NCI-H187 (cell line): Measurements from ENCODE around the gene MTARC2.

Experiments
- DNase-seq, 2 experiments: peaks; one replicate each; lab custom pipeline; 2025; lab: John Stamatoyannopoulos, UW

The MTARC2 gene

GRCh38 chr1:220769205-220769604 is 21.1 kb downstream of the MTARC2 start:
- DNase-seq = no peak

GRCh38 chr1:220770245-220770913 is 22.3 kb downstream of the MTARC2 start:
- DNase-seq = no peak

GRCh38 chr1:220772846-220773245 is 24.7 kb downstream of the MTARC2 start:
- no peak for DNase-seq

- DNase-seq = no peak
These were observed 27.2 kb downstream of the MTARC2 start for GRCh38 chr1:220775240-220775853.

GRCh38 chr1:220776254-220776653 is 28.1 kb downstream of the MTARC2 start:
- no peak for DNase-seq

- peak; percentile 43 to 44 for DNase-seq
These were observed 28.7 kb downstream of the MTARC2 start for GRCh38 chr1:220776720-220777326.

- no peak for DNase-seq
These were observed 35.3 kb downstream of the MTARC2 start for GRCh38 chr1:220783453-220783852.

- DNase-seq = no peak
These were observed 36.6 kb downstream of the MTARC2 start for GRCh38 chr1:220784751-220785150.

- DNase-seq = no peak
These were observed 37.3 kb downstream of the MTARC2 start for GRCh38 chr1:220785166-220786056.

- DNase-seq = no peak
These were observed 37.9 kb downstream of the MTARC2 start for GRCh38 chr1:220786057-220786336.

GRCh38 chr1:220786337-220787068 is 38.4 kb downstream of the MTARC2 start, which contains the start of gene MTARC1:
TSS of gene MTARC1 (plus strand) at chr1:220786913. CDS start at chr1:220786945, 32 bp downstream.
- DNase-seq = no peak

GRCh38 chr1:220787069-220787619 is 39.0 kb downstream of the MTARC2 start:
- no peak for DNase-seq

GRCh38 chr1:220788900-220789299 is 40.8 kb downstream of the MTARC2 start:
- DNase-seq = no peak

GRCh38 chr1:220789532-220790147 is 41.5 kb downstream of the MTARC2 start:
- no peak for DNase-seq

- no peak for DNase-seq
These were observed 43.2 kb downstream of the MTARC2 start for GRCh38 chr1:220791285-220791684.

GRCh38 chr1:220791956-220792355 is 43.8 kb downstream of the MTARC2 start:
- no peak for DNase-seq

- no peak for DNase-seq
These were observed 48.4 kb downstream of the MTARC2 start for GRCh38 chr1:220796530-220796929.

- DNase-seq = no peak
These were observed 48.9 kb downstream of the MTARC2 start for GRCh38 chr1:220797044-220797443.

- no peak for DNase-seq
These were observed 49.4 kb downstream of the MTARC2 start for GRCh38 chr1:220797553-220797952.

- no peak for DNase-seq
These were observed 50.2 kb downstream of the MTARC2 start for GRCh38 chr1:220798338-220798737.

- DNase-seq = no peak
These were observed 52.1 kb downstream of the MTARC2 start for GRCh38 chr1:220800262-220800661.
